ENCODE measurements around the gene SLC25A26. TPM values are rescaled to one million over a fixed set of nuclear protein-coding genes. Genes with fewer than 3 reads are reported as not detected.

SLC25A26 gene
- total RNA-seq, 1 experiment from 2014 or later: 13.2 TPM

DNA sequence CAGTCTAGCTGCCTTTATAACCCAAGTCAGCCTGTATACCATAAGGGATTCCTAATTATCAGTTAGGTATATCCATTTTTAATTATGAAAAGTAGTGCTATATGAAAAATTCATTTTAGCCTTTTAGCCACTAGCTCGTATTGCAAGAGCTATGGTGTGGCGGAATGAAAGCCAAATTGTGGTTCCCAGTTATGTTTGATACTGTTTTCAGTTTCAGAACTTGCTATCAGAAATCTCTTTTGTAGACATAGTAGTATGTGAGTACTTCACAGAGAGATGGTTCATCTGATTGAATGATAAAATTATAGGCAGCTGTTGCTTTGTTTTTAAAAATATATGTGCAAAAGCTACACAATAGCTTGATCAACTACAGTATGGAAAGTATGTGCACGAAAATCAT is 134.6 kb downstream of the SLC25A26 start:
- no peak overlapping the region for H3K27ac ChIP-seq (ENCODE audit: low read length)
- intact Hi-C loops (cut with micrococcal nuclease; ENCODE audit: unreplicated experiment): no loop called here
- in situ Hi-C loops (cut with HindIII; ENCODE audit: low pct_unique_long_range_greater_than_20kb, low sequenced_read_pairs): no loop called here
- H3K36me3 ChIP-seq (ENCODE audit: control insufficient read depth, insufficient read depth, low read length): no peaks in the 10 kb centered on the region
- no peaks in the 10 kb centered on the region for H3K4me1 ChIP-seq (ENCODE audit: control insufficient read depth, insufficient read depth, low read length)
- no peak overlapping the region for H3K4me3 ChIP-seq (ENCODE audit: low read depth in 2 of 2, low read length in 2 of 2)
- no peaks in the 10 kb centered on the region for H3K27me3 ChIP-seq (ENCODE audit: control insufficient read depth, insufficient read depth, low read length)
- POLR2A ChIA-PET: no interaction called here
- TF ChIP-seq, protein P1, sequence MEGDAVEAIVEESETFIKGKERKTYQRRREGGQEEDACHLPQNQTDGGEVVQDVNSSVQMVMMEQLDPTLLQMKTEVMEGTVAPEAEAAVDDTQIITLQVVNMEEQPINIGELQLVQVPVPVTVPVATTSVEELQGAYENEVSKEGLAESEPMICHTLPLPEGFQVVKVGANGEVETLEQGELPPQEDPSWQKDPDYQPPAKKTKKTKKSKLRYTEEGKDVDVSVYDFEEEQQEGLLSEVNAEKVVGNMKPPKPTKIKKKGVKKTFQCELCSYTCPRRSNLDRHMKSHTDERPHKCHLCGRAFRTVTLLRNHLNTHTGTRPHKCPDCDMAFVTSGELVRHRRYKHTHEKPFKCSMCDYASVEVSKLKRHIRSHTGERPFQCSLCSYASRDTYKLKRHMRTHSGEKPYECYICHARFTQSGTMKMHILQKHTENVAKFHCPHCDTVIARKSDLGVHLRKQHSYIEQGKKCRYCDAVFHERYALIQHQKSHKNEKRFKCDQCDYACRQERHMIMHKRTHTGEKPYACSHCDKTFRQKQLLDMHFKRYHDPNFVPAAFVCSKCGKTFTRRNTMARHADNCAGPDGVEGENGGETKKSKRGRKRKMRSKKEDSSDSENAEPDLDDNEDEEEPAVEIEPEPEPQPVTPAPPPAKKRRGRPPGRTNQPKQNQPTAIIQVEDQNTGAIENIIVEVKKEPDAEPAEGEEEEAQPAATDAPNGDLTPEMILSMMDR (IDR thresholded peaks at IDR 0.05): no peak
- ATAC-seq (no peak), DNase-seq (ENCODE audit: low read depth, low spot score) (no peak)
- CTCF ChIA-PET: no interaction called here
- no TSS peak for BruUV-seq (replicated peaks)
- H3K9me3 ChIP-seq (ENCODE audit: control insufficient read depth, insufficient read depth, low read depth, low read length): no peaks in the 10 kb centered on the region

DNA sequence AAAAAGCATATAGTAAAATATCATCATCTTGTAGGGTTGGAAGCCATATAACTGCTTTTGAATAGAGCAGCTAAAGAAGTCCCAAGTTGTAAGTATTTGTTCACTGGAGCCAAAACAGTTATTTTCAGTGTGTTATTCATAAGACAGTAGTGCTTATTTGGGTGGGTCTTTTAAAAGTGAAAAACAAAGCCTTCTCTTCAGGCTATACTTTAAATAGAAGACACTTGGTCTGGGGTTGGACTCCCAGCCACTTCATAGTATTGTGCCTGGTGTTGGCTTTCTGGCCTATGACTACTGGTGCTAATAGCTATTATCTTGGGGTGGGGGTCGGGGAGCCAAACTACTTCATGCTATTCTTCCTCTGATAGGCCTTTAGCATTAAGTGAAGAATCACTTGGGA is 135.2 kb downstream of the SLC25A26 start:
- Histone ChIP-seq H3K9me3 (ENCODE audit: control insufficient read depth, insufficient read depth, low read depth, low read length) (no peaks in the 10 kb centered on the region), H3K36me3 (ENCODE audit: control insufficient read depth, insufficient read depth, low read length) (no peaks in the 10 kb centered on the region), H3K27me3 (ENCODE audit: control insufficient read depth, insufficient read depth, low read length) (no peaks in the 10 kb centered on the region), H3K4me3 (ENCODE audit: low read depth in 2 of 2, low read length in 2 of 2) (no peak overlapping the region), H3K4me1 (ENCODE audit: control insufficient read depth, insufficient read depth, low read length) (no peaks in the 10 kb centered on the region), H3K27ac (ENCODE audit: low read length) (no peak overlapping the region)
- POLR2A ChIA-PET: no interaction called here
- ATAC-seq: no peak
- BruUV-seq (replicated peaks): no TSS peak
- CTCF ChIA-PET: no interaction called here
- intact Hi-C loops (cut with micrococcal nuclease; ENCODE audit: unreplicated experiment): no loop called here
- in situ Hi-C loops (cut with HindIII; ENCODE audit: low pct_unique_long_range_greater_than_20kb, low sequenced_read_pairs): no loop called here
- no peak for DNase-seq (ENCODE audit: low read depth, low spot score)
- TF ChIP-seq TCF7L2 (IDR thresholded peaks at IDR 0.05; ENCODE audit: low read depth, low read length) (no peak), REST (IDR thresholded peaks at IDR 0.05; ENCODE audit: insufficient read depth in 1 of 2, low read depth in 2 of 2, low read length in 1 of 2) (no peak), SIN3A (IDR thresholded peaks at IDR 0.05; ENCODE audit: borderline replicate concordance, insufficient read depth, low read depth, low read length) (no peak), POLR2AphosphoS5 (IDR thresholded peaks at IDR 0.05; ENCODE audit: low read depth, low read length) (no peak)
- TF ChIP-seq, protein P1 (IDR thresholded peaks at IDR 0.05): no peak

GRCh38 chr3:66361356-66361755 is 140.6 kb downstream of the SLC25A26 start:
- DNase-seq (ENCODE audit: low read depth, low spot score): no peak
- intact Hi-C loops (cut with micrococcal nuclease; ENCODE audit: unreplicated experiment): no loop called here

More at GRCh38 chr3:66361356-66361755, 140.6 kb downstream of the SLC25A26 start:
- no peak overlapping the region for H3K4me3 ChIP-seq (ENCODE audit: low read depth in 2 of 2, low read length in 2 of 2)
- H3K27me3 ChIP-seq (ENCODE audit: control insufficient read depth, insufficient read depth, low read length): no peaks in the 10 kb centered on the region
- ATAC-seq: no peak
- no peaks in the 10 kb centered on the region for H3K36me3 ChIP-seq (ENCODE audit: control insufficient read depth, insufficient read depth, low read length)
- BruUV-seq (replicated peaks): no TSS peak
- H3K9me3 ChIP-seq (ENCODE audit: control insufficient read depth, insufficient read depth, low read depth, low read length): no peaks in the 10 kb centered on the region
- in situ Hi-C loops (cut with HindIII; ENCODE audit: low pct_unique_long_range_greater_than_20kb, low sequenced_read_pairs): no loop called here
- ChIA-PET CTCF (no interaction called here), POLR2A (no interaction called here)
- H3K4me1 ChIP-seq (ENCODE audit: control insufficient read depth, insufficient read depth, low read length): no peaks in the 10 kb centered on the region
- TF ChIP-seq REST (IDR thresholded peaks at IDR 0.05; ENCODE audit: insufficient read depth in 1 of 2, low read depth in 2 of 2, low read length in 1 of 2): no peak
- TF ChIP-seq, protein P1 (IDR thresholded peaks at IDR 0.05): no peak
- TF ChIP-seq SIN3A (IDR thresholded peaks at IDR 0.05; ENCODE audit: borderline replicate concordance, insufficient read depth, low read depth, low read length): no peak
- TF ChIP-seq POLR2AphosphoS5 (IDR thresholded peaks at IDR 0.05; ENCODE audit: low read depth, low read length): no peak
- H3K27ac ChIP-seq (ENCODE audit: low read length): no peak overlapping the region
